Measurements from ENCODE around the gene AFP. TPM values are rescaled to one million over a fixed set of nuclear protein-coding genes. Genes with fewer than 3 reads are reported as not detected.

AFP gene
- total and polyA plus RNA-seq, 9 of the 15 experiments (the other 6 are each of a cell fraction or from before 2014, with no cell fraction given), result 0.47 to 6.2 (median 3.0) TPM

DNA sequence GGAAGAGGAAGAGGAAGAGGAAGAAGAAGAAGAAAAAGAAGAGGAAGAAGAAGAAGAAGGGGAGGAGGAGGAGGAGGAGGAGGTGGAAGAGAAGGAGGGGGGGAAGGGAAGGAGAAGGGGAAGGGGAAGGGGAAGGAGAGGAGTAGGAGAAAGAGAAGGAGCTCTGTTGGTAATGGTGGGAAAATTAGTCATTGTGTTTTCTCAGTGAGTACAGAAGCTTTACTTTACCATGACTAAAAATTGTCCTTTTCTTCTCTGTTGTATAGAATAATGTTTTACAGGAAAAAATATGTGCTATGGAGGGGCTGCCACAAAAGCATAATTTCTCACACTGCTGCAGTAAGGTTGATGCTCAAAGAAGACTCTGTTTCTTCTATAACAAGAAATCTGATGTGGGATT lies 49.6 kb downstream of the AFP start (continued):
- TF ChIP-seq SREBF1 (IDR thresholded peaks at IDR 0.05; ENCODE audit: borderline replicate concordance, low read depth, low read length) (no peak), MEF2A (IDR thresholded peaks at IDR 0.05; ENCODE audit: control insufficient read depth, low read depth, low read length) (no peak), COPS2 (conservative IDR thresholded peaks at IDR 0.05) (no peak), E2F3 (CRISPR knock-in tag; IDR thresholded peaks at IDR 0.05) (no peak), BCL6 (CRISPR knock-in tag; IDR thresholded peaks at IDR 0.05) (no peak)

DNA sequence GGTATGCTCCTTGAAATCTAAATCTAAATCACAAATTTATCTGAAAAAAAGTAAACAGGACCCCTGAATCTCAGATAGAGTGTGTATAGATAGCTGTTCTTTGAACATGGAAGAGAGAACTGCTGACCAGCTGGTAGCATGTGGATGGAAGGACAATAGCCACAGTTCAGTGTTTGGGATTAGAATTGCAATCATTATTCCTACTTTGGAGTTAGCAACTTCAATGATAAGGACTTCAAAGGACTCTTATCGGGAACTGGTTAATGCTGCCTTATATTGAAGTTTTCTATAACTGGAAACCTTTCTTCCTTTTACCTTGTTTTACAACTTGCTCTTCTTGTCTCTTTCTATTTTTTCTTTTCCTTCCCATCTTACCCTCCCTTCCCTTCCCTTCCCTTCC lies 50.5 kb downstream of the AFP start:
- CTCF ChIA-PET (ENCODE audit: low intra/inter-chr PET ratio), result no interaction called here
- intact Hi-C loops (cut with micrococcal nuclease), result no loop called here
- POLR2A ChIA-PET, result no interaction called here
- Histone ChIP-seq H3K27me3 (ENCODE audit: control insufficient read depth in 2 of 2, insufficient read depth in 2 of 2, low read length in 2 of 2) (no peaks in the 10 kb centered on the region), H3K79me2 (ENCODE audit: control insufficient read depth, insufficient read depth, low read length) (no peaks in the 10 kb centered on the region), H3K9me3 (replicated peaks; ENCODE audit: control insufficient read depth, insufficient read depth, low read depth, low read length) (no peaks in the 10 kb centered on the region), H2AFZ (ENCODE audit: low read depth, low read length) (no peak overlapping the region), H3K4me1 (replicated peaks in 1 of 2; ENCODE audit: control insufficient read depth in 2 of 2, insufficient read depth in 2 of 2, low read length in 2 of 2) (no peaks in the 10 kb centered on the region), H3K4me3 (no peak overlapping the region), H3K36me3 (ENCODE audit: control insufficient read depth, insufficient read depth, low read length) (no peaks in the 10 kb centered on the region), H3K9me1 (ENCODE audit: control insufficient read depth, insufficient read depth, low read length) (no peaks in the 10 kb centered on the region), H3K9ac (ENCODE audit: insufficient read depth in 1 of 2, low read depth in 2 of 2, low read length in 2 of 2) (no peak overlapping the region), H4K20me1 (replicated peaks; ENCODE audit: control insufficient read depth, insufficient read depth, low read length) (no peaks in the 10 kb centered on the region; the same call in 1 of the 2 replicates), H3K27ac (ENCODE audit: extremely low read depth, low read depth, low read length) (no peak overlapping the region), H3K4me2 (ENCODE audit: insufficient read depth, low read length) (no peak overlapping the region)
- ATAC-seq, result no peak
- 0% methylated on average over 1 of the region's 1 CpG for WGBS (ENCODE audit: insufficient coverage, low coverage, missing lambda C conversion rate)
- in situ Hi-C loops (cut with MboI), result no loop called here
- no peak for FAIRE-seq
- no TSS peak for BruUV-seq (replicated peaks)
- no peak for DNase-seq (ENCODE audit: extremely low read depth in 1 of 4, low spot score in 3 of 4)
- TF ChIP-seq, protein P1, sequence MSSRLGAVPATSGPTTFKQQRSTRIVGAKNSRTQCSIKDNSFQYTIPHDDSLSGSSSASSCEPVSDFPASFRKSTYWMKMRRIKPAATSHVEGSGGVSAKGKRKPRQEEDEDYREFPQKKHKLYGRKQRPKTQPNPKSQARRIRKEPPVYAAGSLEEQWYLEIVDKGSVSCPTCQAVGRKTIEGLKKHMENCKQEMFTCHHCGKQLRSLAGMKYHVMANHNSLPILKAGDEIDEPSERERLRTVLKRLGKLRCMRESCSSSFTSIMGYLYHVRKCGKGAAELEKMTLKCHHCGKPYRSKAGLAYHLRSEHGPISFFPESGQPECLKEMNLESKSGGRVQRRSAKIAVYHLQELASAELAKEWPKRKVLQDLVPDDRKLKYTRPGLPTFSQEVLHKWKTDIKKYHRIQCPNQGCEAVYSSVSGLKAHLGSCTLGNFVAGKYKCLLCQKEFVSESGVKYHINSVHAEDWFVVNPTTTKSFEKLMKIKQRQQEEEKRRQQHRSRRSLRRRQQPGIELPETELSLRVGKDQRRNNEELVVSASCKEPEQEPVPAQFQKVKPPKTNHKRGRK (tag; IDR thresholded peaks at IDR 0.05), result no peak
- no peak for TF ChIP-seq BACH1 (tag; IDR thresholded peaks at IDR 0.05)
- no peak for TF ChIP-seq EWSR1 (IDR thresholded peaks at IDR 0.05; ENCODE audit: borderline replicate concordance, low read depth, partially characterized antibody)
- TF ChIP-seq CREBBP (IDR thresholded peaks at IDR 0.05; ENCODE audit: low read depth, low read length), result no peak
- no peak for TF ChIP-seq ZFP36 (IDR thresholded peaks at IDR 0.05; ENCODE audit: low read depth, low read length, partially characterized antibody)
- no peak for TF ChIP-seq ZNF174 (CRISPR knock-in tag; IDR thresholded peaks at IDR 0.05)
- no peak for TF ChIP-seq KAT8 (IDR thresholded peaks at IDR 0.05; ENCODE audit: low read depth)
- TF ChIP-seq NFE2 (IDR thresholded peaks at IDR 0.05; ENCODE audit: low read depth), result no peak
- no peak for TF ChIP-seq ZNF282 (CRISPR knock-in tag; IDR thresholded peaks at IDR 0.05)
- no peak for TF ChIP-seq MCM7 (IDR thresholded peaks at IDR 0.05)
- no peak for TF ChIP-seq POLR3A (IDR thresholded peaks at IDR 0.05; ENCODE audit: borderline replicate concordance, extremely low read depth, insufficient read depth, insufficient read length)
- TF ChIP-seq TAL1 (IDR thresholded peaks at IDR 0.05), result no peak
- TF ChIP-seq, protein P2, sequence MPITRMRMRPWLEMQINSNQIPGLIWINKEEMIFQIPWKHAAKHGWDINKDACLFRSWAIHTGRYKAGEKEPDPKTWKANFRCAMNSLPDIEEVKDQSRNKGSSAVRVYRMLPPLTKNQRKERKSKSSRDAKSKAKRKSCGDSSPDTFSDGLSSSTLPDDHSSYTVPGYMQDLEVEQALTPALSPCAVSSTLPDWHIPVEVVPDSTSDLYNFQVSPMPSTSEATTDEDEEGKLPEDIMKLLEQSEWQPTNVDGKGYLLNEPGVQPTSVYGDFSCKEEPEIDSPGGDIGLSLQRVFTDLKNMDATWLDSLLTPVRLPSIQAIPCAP (CRISPR knock-in tag; IDR thresholded peaks at IDR 0.05; ENCODE audit: borderline replicate concordance), result no peak
- TF ChIP-seq, protein P3, sequence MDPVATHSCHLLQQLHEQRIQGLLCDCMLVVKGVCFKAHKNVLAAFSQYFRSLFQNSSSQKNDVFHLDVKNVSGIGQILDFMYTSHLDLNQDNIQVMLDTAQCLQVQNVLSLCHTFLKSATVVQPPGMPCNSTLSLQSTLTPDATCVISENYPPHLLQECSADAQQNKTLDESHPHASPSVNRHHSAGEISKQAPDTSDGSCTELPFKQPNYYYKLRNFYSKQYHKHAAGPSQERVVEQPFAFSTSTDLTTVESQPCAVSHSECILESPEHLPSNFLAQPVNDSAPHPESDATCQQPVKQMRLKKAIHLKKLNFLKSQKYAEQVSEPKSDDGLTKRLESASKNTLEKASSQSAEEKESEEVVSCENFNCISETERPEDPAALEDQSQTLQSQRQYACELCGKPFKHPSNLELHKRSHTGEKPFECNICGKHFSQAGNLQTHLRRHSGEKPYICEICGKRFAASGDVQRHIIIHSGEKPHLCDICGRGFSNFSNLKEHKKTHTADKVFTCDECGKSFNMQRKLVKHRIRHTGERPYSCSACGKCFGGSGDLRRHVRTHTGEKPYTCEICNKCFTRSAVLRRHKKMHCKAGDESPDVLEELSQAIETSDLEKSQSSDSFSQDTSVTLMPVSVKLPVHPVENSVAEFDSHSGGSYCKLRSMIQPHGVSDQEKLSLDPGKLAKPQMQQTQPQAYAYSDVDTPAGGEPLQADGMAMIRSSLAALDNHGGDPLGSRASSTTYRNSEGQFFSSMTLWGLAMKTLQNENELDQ (CRISPR knock-in tag; IDR thresholded peaks at IDR 0.05; ENCODE audit: borderline replicate concordance), result no peak
- TF ChIP-seq ZNF696 (CRISPR knock-in tag; conservative IDR thresholded peaks at IDR 0.05), result no peak
